ENCODE results near the gene RAB21.
"Not testable (repeated sequence)": the region's sequence is repeated elsewhere in the genome, so short reads cannot be mapped to it uniquely, and the experiment has no call there.

Gene RAB21

DNA sequence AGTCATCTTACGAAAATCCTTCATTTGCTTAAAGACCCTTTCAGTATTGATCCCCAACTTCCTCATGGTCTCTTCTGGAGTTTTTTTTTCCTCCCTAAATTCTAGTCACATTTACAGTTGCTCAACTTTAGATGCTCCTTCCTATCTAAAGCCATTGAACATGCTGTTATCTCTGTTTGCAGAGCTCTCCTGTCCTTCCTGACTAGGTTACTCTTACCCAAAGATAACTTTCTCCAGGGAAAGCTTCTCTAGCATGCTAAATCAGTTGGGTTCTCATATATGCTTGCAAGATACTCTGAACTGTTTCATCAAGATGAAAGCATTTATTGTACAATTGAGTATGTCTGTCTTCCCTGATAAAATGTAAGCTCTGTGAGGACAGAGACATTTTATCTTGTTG, 1.8 kb upstream of the RAB21 start:
- no peak for DNase-seq

DNA sequence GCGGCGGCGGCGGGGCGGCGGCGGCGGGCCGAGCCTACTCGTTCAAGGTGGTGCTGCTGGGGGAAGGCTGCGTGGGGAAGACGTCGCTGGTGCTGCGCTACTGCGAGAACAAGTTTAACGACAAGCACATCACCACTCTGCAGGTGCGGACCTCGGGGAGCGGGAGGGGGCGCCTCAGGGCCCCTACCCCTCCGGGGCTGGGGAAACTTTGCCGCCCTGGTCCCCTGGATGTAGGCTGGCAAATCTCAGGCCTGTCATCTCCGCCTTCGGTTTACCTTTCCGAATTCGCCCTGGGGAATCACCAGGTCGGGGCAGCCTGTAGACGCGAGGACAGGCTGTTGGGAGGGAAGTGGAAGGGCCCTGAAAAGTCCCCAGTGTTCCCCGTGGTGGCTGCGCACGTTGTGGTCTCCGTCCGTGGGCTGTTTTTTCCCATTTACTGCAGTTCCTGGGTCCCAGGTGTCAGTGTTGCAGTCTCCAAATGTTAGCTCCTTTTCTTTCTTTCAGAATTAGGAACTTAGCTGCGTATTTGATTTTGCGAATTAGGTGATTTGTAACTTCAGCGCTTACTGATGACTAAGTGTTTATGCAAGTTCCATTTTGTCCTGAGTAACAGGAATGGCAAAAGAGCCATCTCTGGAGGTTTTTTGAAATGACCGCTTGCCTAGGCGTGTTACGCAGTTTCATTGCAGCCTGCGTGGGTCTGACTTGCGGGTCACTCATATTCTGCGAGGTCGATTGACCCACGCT, 656 bp downstream of the RAB21 start:
- peak; percentile 26 for DNase-seq

DNA sequence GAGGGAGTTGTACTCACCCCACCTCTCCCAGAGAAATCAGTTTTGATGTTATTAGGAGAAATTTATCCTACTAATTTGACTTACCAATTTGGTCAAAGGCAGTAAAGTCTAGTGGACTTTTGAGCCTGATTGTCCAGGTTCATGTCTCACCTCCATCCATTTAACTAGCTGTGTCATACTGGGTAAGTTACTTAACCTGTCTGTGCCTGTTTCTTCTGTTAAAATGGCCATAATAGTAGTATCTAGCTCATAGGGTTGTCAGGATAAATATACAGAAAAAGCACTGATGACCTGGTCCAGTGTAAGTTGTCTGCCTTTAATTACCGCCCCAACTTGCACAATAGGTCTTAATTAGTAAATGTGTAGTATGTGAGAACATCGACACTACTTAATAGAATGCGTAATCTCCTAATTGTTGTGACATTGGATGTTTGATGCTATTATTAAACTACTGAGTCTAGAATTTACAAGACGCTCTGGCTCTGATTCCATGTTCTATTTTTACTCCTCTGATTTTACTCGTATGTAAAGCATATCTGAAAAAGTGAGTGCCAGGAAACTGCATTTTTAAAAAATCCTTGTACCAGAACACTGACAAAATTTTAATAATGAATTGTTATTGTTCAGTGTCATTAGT, 1.5 kb downstream of the RAB21 start:
- no peak for DNase-seq

DNA sequence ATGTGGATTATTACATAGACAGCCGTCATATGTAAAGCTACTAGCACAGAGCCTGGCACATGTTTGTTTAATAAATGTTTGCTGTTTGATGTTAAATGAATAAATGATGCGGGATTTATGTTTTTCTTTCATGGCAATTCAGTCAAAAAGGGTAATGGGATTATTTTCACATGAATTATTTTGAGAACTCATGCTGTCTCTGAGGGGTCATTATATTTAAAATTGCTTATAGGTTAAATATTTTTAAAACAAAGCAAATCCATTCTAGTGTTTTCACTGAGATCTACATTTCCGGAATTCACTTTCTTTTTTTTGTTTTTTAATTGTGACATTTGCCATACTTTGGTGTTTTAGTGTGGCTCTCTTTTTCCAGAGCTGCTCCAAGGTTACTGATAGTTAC, 5.3 kb downstream of the RAB21 start:
- no peak for DNase-seq

DNA sequence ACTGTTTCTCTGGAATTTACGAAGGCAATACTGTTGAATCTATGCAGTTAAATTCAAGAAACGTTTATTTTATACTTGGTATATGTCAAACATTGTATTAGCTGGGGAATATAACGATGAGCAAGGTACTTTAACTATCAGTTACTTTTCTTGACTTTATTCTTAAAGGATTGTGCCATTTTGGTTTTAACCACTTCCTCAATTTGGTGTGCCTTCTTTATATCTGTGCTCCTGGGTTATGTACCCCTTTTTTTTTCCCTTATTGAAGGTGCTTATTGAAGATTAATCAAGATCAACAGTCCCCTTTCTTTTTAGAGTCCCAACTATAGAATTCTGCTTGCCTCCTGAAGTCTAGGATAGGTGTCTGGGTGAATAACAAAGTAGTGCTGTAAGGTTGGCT, 5.8 kb downstream of the RAB21 start:
- DNase-seq, result no peak

DNA sequence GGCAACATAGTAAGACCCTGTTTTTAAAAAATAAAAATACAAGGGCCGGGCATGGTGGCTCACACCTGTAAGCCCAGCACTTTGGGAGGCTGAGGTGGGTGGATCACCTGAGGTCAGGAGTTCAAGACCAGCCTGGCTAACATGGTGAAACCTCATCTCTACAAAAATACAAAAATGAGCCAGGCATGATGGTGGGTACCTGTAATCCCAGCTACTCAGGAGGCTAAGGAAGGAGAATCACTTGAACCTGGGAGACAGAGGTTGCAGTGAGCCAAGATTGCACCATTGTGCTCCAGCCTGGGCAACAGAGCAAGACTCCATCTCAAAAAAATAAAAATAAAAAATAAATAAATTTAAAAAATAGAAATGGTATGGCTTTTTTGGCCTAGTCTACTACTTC, 6.7 kb downstream of the RAB21 start:
- DNase-seq, result not testable (repeated sequence)

DNA sequence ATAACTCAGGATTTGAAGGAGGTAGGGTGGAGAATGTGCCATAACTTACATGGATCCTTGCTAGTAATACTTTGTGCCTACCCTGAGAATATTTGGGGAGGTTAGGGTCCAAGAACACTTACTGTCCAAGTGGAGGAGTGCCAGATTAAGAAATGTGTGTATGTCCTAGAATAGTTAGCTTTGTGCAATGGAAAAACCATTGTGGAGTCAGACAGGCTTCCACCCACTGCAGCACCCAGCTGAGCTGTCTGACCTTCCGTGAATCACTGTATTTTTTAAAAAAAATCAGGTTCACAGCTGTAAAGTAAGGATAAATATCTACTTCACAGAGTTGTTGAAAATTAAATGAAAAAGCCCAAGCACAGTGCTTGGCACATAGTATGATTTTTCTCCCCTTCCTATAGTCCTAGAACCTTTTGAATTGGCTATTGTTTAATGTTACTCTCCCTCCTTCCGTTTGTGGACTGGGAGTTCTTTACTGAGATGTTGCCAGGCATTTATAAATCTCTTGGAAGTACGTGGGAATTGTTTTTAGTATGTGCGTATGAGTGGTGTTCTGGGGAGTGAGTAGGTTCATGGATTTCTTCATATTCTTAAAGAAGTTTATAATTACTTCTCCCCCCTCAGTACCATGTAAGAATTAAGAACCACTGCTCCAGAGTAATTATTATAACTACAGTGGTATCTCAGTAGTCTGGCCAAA, 9.2 kb downstream of the RAB21 start:
- no peak for DNase-seq

DNA sequence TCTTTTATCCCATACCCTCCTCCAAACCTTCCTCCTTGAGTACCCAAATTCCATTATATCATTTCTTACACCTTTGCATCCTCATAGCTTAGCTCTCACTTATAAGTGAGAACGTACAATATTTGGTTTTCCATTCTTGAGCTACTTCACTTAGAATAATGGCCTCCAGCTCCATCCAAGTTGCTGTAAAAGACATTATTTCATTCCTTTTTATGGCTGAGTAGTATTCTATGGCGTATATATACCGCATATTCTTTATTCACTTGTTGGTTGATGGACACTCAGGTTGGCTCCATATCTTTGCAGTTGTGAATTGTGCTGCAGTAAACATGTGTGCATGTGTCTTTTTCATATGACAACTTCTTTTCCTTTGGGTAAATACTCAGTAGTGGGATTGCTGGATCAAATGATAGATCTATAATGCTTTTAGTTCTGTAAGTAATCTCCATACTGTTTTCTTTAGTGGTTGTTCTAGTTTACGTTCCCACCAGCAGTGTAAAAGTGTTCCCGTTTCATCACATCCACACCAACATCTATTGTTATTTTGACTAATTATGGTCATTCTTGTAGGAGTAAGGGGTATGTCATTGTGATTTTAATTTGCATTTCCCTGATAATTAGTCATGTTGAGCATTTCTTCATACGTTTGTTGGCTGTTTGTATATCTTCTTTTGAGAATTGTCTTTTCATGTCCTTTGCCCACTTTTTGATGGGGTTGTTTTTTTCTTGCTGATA, 10.1 kb downstream of the RAB21 start:
- no peak for DNase-seq

DNA sequence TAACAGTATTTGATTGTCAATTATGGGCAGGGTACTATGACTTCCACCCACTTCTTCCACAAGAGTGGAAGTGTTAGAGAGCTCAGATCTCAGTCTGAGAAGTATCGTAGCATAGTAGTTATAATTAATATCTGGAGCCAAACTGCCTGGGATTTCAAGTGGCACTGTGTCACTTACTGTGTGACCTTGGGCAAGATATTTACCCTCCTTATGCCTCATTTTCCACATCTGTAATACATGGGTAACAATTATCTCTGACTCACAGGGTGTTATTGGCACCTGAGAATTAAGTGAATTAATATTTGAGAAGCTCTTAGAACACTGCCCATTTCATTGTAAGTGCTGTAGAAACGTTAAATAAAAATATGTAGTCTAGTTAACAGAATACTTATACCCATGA, 11.5 kb downstream of the RAB21 start:
- no peak for DNase-seq

DNA sequence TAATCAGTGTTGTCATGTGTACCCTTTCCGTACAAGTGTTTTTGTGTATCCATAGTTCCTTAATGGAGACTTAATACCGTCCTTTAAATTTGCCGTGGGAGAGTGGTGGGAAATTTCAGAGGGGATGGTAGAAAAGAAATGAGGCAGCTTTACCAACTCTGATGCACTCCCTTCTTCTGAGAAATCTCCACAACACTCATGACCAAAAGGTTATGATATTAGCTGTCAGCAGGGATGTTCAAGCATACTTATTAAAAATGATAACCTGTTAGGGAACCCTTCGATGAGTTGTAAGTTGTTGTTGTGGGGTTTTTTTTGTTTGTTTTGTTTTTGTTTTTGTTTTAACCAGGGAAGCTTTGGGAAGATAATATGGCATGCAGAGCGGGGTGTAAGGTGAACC, 12.5 kb downstream of the RAB21 start:
- no peak for DNase-seq

DNA sequence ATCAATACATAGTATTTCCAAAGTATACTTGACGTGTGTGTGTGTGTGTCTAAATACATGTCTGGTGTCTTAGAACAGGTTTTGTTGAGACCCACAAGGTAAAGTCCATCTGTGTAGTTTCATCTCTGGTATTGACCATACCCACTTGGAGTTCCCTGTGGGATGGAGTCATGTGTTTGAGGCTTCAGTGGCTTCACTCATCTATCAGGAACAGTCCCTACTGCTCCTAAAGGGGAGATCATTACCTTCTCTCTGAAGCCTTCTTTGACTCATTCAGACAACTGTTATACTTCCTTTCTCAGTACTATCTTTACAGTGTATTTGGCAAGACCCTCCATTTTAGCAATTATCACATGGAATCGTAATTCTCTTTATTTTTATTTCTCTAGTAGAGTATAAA, 14.2 kb downstream of the RAB21 start:
- DNase-seq, result no peak

DNA sequence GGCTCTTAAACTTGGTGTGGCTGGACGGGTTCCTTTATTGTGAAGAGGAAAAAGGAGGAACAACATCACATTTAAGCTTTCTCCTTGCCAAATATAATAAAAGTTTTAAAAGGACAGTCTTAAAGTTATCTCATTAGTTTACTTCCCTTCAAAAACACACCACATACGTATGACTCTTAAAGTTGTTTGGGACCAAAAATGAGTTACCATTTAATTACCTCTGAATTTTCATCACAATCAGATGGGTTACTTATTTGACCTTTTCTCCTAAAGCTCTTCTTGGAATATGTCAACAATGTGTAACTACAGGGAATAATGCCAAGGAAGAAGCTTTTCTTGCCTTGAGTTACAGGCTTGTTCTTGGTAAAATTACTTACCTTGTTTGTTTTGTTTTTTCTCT, 16.4 kb downstream of the RAB21 start:
- DNase-seq, result no peak

DNA sequence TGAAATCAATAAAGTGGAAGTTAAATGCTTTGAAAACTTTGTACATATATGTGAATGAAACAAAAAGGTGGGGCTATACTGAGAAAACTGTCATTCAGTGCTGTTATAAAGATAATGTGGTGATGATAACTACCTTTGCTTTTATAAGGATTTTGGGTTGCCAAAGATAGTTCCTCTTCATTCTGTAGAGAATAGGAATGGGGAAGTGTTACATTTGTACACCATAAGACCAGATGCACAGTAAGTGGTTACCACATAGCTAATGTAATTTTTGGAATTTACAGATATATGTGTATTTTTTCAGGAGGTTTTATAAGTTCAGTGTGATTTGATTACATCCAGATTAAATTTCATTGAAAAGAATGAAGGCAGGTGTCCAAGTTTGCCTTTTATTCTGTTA, 18.1 kb downstream of the RAB21 start:
- no peak for DNase-seq

DNA sequence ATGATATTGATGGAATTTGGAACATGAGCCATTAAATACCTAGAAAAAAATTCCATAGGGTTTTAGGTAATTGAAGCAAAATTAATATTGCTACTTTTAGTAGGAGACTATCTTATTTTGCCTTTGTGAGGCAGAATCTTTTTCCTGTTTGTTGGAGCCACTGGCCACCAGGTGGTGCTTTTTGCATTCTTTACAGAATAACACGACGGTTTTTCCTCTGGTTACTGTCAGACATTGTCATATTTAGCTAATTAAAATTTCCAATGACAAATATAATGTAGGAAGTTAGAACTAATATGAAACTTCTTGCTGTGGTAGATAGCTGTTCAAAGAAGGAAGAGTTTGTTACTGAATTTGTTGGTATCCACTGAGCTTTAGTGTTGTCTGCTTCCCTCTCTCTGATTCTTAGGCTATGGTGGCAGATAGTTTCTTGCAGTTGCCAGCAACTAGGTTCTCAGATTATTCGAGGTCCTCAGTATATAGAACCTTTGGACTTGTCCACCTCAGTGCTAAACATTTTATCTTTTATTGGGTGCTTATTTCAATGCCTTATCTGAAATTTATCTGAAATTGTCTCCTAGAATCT, 25.7 kb downstream of the RAB21 start:
- DNase-seq, result no peak

DNA sequence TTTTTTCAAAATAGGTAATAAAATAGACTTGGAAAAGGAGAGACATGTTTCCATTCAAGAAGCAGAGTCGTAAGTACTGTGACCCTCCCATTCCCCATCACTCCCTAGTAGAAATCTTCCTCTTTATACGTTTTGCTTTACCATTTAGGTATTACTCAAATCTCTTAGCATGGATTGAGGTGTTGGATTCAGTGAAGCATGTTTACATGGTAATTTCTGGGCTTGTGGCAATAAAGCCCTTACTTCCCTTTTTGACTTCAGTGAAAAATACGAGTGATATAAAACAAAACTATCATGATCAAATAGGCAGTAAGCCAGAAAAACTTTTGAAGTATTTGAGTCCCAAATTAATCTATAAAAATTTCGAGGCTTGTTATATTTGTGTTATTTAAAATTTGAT, 27.4 kb downstream of the RAB21 start:
- DNase-seq, result no peak

DNA sequence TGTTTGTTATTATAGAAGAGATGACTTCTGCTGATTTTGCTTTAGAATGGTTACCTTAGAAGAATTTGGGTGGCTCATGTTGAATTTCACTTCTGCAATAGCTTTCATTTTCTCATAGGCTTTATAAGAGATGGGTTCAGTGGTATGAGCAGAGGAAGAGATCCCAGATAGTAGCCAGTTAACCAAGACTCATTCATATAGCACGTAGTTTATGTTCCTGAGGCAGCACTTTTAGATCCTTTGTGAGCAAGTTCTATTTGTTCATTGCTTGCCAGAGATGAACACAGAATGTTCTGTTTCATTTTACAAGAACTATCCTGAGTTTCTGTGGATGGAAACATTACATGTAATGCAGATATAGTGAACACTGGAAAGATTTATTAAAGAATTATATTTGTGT, 32.2 kb downstream of the RAB21 start:
- DNase-seq, result no peak

DNA sequence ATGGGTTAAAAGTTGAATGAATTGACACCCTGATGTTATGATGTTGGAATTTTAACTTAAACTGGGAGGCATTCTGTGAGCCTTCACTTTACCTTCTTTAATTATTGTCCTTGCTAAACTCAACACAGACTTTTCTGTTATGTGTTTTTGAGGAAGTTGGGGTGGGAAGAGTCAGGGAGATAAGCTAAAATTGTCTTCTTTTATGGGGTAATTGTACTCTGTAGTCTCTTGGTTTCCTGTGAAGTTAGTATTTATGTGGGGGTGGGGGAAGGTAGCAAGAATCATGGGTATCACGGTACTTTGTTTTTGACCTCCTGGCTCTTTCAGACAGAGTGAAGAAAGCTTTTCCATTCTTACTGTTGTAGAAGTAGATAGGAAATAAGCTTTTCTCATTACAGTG, 32.9 kb downstream of the RAB21 start:
- no peak for DNase-seq

DNA sequence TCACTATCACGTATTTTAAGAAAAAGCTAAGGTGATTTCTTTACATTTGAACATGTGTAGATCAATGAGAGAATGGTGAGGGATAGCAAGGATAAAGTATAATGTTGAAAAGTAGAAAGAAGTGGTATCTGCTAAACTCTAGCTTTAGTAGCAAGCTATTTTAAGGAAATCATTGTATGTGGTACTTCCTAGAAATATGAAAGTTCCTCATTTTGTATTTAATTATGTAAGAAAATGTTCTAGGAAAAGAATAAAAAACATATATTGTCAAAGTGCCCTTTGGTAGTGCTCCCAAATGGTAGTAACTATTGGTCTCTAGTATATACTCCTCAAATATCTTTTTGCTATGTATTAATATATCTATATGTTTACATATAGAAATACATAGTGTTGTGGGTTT, 35.7 kb downstream of the RAB21 start:
- no peak for DNase-seq

DNA sequence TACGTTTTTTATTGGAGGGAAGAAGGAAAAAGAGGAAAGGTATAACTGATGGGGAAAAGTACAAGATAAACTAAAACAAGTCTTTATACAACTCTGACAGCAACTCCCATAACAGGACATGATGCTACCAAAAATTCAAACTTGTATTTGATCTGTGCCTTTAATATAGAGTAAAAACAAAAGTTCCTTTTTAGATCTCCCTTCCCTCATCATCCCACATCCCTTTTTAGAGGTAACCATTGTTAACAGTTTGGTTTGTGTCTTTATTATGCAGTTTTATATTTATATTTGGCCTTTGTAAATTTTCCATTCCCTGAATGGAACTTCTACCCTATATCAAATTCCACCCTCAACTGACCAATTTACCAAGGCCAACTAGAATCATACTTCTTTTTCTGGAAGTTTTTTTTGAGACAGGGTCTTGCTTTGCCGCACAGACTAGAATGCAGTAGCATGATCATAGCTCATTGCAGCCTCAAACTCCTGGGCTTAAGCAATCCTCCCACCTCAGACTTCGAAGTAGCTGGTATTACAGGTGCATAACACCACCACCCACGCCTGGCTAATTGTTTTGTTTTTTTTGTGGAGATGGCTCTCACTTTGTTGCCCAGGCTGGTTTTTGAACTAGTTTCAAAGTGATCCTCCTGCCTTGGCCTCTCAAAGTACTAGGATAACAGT, 36.9 kb downstream of the RAB21 start:
- no peak for DNase-seq

DNA sequence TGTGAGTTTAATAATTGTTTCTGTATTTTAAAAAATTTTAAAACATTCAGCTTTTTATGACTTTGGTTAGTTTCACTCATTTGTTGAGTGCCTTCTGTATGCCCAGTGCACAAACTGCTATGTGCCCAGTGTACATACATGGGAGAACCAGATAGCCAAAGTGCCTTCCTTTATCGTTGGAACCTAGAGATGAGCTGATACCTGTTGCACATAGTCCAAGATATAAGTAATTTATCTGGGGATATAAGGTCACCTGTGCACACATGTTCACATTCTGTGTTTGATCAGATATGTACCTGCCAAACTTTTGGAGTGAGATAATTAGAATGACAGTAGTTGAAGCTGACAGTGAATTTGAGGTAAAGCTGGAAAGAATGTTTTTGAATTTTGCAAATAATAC, 37.9 kb downstream of the RAB21 start:
- DNase-seq, result no peak

DNA sequence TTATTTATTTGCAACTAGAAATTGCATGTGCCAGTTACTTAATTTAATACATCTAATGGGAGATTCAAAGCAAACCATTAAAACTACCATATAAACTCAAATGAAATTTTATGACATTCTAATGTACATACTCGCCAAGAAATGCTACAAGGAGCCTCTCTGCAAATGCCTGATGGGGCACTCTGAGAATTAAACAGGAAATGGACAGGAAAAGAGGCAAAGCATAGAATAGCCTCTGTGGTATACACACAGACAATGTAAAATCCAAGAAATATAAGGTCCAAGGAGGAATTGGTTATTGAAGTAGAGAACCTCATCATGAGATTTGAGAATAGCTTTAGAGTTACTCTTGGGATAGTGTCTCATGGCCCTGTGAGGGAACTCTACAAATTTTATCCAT, 41.2 kb downstream of the RAB21 start:
- DNase-seq, result no peak

DNA sequence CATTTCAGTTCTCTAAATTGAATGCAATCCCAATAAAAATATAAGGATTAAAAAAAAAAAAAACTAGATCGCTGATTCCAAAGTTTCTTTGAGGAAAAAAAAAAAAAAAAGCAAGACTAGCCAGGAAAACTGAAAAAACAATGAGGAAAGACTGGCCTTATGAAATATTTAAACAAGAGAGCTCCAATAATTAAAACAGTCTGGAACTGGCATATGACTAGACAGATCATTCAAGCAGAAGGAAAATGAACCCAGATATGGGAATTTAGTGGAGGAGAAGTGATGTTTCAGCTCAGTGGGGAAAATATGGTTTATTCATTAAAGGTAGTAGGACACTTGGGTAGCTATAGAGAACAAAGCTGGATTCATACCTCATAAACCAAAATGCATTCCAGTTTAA, 42.9 kb downstream of the RAB21 start:
- DNase-seq, result no peak

DNA sequence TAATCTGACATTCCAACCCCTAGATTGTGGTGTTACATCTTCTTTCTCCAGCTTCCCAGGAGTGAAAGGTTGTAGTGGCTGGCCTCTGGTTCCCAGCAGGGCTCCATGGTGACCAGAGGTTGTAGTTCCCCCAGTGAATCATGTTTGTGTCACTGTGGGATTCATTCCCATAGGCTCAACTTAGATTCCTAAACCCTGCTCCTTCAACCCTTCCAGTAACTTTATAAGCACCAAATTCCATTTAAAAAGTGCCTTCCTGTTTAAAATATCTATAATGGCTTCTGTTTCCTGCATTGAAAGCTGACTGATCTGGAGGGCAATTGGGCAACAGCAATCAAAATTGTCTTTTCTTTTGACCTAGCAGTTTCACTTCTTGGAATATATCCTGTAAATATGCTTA, 44.4 kb downstream of the RAB21 start:
- no peak for DNase-seq

Data from right hindlimb (tissue), 1 donor.